Suprapubic skin (tissue), 3 donors: ENCODE data around the gene GRAMD4.

Experiments
- EP300 ChIP-seq: sonication (generic); formaldehyde crosslinking; IDR thresholded peaks from one replicate; pipeline ENCODE4 v1.6.1; 2017; ENCODE audit warnings: antibody characterized with exemption
- TF ChIP-seq, protein P1 (sequence below), 2 donors: fragments of 200-600 bp in 1 of 2; fragments of 450-650 bp in 1 of 2; sonication (generic) in 1 of 2; IDR thresholded peaks; one replicate each; pipeline ENCODE4 v1.5.1; 2016 to 2019; ENCODE audit warnings: antibody characterized with exemption in 2 of 2, mild to moderate bottlenecking in 1 of 2, moderate library complexity in 1 of 2

DNA sequence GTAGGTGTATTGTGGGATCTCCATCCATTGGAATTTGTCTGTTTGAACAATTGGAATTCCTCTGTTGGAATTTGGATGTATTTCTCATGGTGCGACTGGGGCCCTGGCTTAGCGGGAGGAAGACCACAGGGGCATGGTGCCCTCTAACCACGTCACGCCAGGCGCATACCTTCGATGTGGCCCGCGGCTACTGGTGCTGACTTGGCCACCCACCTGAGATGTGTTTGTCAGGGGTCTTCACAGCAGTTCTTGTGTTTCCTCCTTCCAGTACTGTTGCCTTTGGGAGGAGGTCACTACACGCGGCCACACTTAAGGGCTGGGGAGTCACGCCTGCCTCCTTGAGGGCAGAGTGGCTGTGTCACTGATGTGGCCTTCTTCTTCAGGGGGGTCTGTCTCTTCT, 36.6 kb upstream of the GRAMD4 start:
- TF ChIP-seq, protein P1, sequence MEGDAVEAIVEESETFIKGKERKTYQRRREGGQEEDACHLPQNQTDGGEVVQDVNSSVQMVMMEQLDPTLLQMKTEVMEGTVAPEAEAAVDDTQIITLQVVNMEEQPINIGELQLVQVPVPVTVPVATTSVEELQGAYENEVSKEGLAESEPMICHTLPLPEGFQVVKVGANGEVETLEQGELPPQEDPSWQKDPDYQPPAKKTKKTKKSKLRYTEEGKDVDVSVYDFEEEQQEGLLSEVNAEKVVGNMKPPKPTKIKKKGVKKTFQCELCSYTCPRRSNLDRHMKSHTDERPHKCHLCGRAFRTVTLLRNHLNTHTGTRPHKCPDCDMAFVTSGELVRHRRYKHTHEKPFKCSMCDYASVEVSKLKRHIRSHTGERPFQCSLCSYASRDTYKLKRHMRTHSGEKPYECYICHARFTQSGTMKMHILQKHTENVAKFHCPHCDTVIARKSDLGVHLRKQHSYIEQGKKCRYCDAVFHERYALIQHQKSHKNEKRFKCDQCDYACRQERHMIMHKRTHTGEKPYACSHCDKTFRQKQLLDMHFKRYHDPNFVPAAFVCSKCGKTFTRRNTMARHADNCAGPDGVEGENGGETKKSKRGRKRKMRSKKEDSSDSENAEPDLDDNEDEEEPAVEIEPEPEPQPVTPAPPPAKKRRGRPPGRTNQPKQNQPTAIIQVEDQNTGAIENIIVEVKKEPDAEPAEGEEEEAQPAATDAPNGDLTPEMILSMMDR (IDR thresholded peaks at IDR 0.05) = no peak
- no peak for TF ChIP-seq EP300
